Mesenchymal stem cell (in vitro differentiated cells and primary cell): ENCODE measurements around the gene MAN1A1.

Experiments used
- DNase-seq: peaks from one replicate; pipeline ENCODE4 v3.0.0-alpha.2; 2013
- H2AFZ ChIP-seq: one replicate; pipeline ENCODE4 v1.6.1; 2013; ENCODE audit warnings: low read depth, mild to moderate bottlenecking, control low read depth, inconsistent platforms, low read length, moderate library complexity
- H2AK5ac ChIP-seq: 2 replicates; pipeline ENCODE4 v1.6.1; 2013; ENCODE audit warnings: low read length, moderate library complexity, mild to moderate bottlenecking, inconsistent platforms; ENCODE audit not compliant: severe bottlenecking
- H2BK120ac ChIP-seq: one replicate; pipeline ENCODE4 v1.6.1; 2013; ENCODE audit warnings: low read depth, mild to moderate bottlenecking, inconsistent platforms, low read length, moderate library complexity
- H2BK12ac ChIP-seq, 2 experiments: one replicate each; pipeline ENCODE4 v1.6.1; 2013; ENCODE audit warnings: inconsistent platforms in 2 of 2, low read length in 2 of 2, mild to moderate bottlenecking in 2 of 2, moderate library complexity in 2 of 2, control low read depth in 1 of 2
- H2BK15ac ChIP-seq: one replicate; pipeline ENCODE4 v1.6.1; 2013; ENCODE audit warnings: mild to moderate bottlenecking, low read depth, inconsistent platforms; ENCODE audit not compliant: poor library complexity, severe bottlenecking
- H2BK5ac ChIP-seq: 2 replicates; pipeline ENCODE4 v1.6.1; 2013; ENCODE audit warnings: low read depth, mild to moderate bottlenecking, low read length, control low read depth, inconsistent platforms; ENCODE audit not compliant: poor library complexity, severe bottlenecking
- H3K14ac ChIP-seq, 2 experiments: one replicate each; pipeline ENCODE4 v1.6.1; 2013; ENCODE audit warnings: inconsistent platforms in 2 of 2, low read length in 2 of 2, control low read depth in 1 of 2, mild to moderate bottlenecking in 1 of 2, moderate library complexity in 1 of 2
- H3K18ac ChIP-seq, 2 experiments: one replicate each; pipeline ENCODE4 v1.6.1; 2013; ENCODE audit warnings: inconsistent platforms in 2 of 2, low read length in 2 of 2, control low read depth in 1 of 2, low read depth in 1 of 2, mild to moderate bottlenecking in 1 of 2
- H3K23ac ChIP-seq, 2 experiments: one replicate each; pipeline ENCODE4 v1.6.1; 2013; ENCODE audit warnings: inconsistent platforms in 2 of 2, low read length in 2 of 2, mild to moderate bottlenecking in 2 of 2, moderate library complexity in 2 of 2, control low read depth in 1 of 2
- H3K27ac ChIP-seq: 2 replicates; pipeline ENCODE4 v1.5.1; 2013; ENCODE audit warnings: mild to moderate bottlenecking, moderate library complexity, low read length, control low read depth, inconsistent platforms; ENCODE audit not compliant: poor library complexity, severe bottlenecking
- H3K27me3 ChIP-seq, 2 experiments: 2 replicates each; pipeline versions ENCODE4 v1.6.1 to v1.7.0; 2013; ENCODE audit warnings: low read length in 2 of 2, mild to moderate bottlenecking in 2 of 2, moderate library complexity in 2 of 2, control low read depth in 1 of 2, inconsistent platforms in 1 of 2; ENCODE audit not compliant: control insufficient read depth in 1 of 2, insufficient read depth in 1 of 2
- H3K36me3 ChIP-seq, 2 experiments: 2 replicates each; pipeline versions ENCODE4 v1.6.1 to v1.7.0; 2013; ENCODE audit warnings: low read length in 2 of 2, control low read depth in 1 of 2, inconsistent platforms in 1 of 2, low read depth in 1 of 2, mild to moderate bottlenecking in 1 of 2; ENCODE audit not compliant: insufficient read depth in 2 of 2, control insufficient read depth in 1 of 2
- H3K4ac ChIP-seq, 2 experiments: one replicate each; pipeline ENCODE4 v1.6.1; 2013; ENCODE audit warnings: inconsistent platforms in 2 of 2, low read length in 2 of 2, mild to moderate bottlenecking in 2 of 2, moderate library complexity in 2 of 2, control low read depth in 1 of 2, low read depth in 1 of 2
- H3K4me1 ChIP-seq: 2 replicates; pipeline ENCODE4 v1.6.1; 2013; ENCODE audit warnings: low read depth, low read length, control low read depth; ENCODE audit not compliant: control insufficient read depth, insufficient read depth
- H3K4me2 ChIP-seq: 2 replicates; pipeline ENCODE4 v1.6.1; 2013; ENCODE audit warnings: low read length, mild to moderate bottlenecking, inconsistent platforms; ENCODE audit not compliant: poor library complexity, severe bottlenecking
- H3K4me3 ChIP-seq, 2 experiments: 2 replicates each; pipeline versions ENCODE4 v1.5.1 to v1.7.0; 2013; ENCODE audit warnings: low read length in 2 of 2, mild to moderate bottlenecking in 2 of 2, control low read depth in 1 of 2, low read depth in 1 of 2; ENCODE audit not compliant: insufficient read depth in 1 of 2
- H3K79me1 ChIP-seq: replicated peaks from 2 replicates; pipeline ENCODE4 v1.6.1; 2013; ENCODE audit warnings: mild to moderate bottlenecking, control low read depth, low read length, inconsistent platforms; ENCODE audit not compliant: poor library complexity, severe bottlenecking
- H3K9ac ChIP-seq: 2 replicates; pipeline ENCODE4 v1.7.0; 2013; ENCODE audit warnings: mild to moderate bottlenecking, low read length, moderate library complexity
- H3K9me3 ChIP-seq: 2 replicates; pipeline ENCODE4 v1.7.0; 2013; ENCODE audit warnings: mild to moderate bottlenecking, low read length; ENCODE audit not compliant: control insufficient read depth
- H4K8ac ChIP-seq: one replicate; pipeline ENCODE4 v1.6.1; 2013; ENCODE audit warnings: inconsistent platforms, mild to moderate bottlenecking, low read length, moderate library complexity
- H4K91ac ChIP-seq: one replicate; pipeline ENCODE4 v1.6.1; 2013; ENCODE audit warnings: mild to moderate bottlenecking, low read length, inconsistent platforms
- WGBS: methylation state at CpG from one replicate; pipeline ENCODE4 v1.1.7; 2013; ENCODE audit warnings: mixed read lengths; 5-methylcytosine and 5-hydroxymethylcytosine counted together

The MAN1A1 gene

GRCh38 chr6:119184008-119184648 is 165.4 kb downstream of the MAN1A1 start:
- Histone ChIP-seq H3K27me3 (no peaks in the 10 kb centered on the region), H4K8ac (no peak overlapping the region), H3K4me2 (no peak overlapping the region), H3K23ac (no peak overlapping the region), H3K14ac (no peak overlapping the region), H3K9me3 (no peaks in the 10 kb centered on the region), H3K4me3 (no peak overlapping the region), H3K36me3 (peaks cover 0 to 93% of the 10 kb centered on the region in 2 experiments), H3K27ac (no peak overlapping the region), H2BK120ac (no peak overlapping the region), H4K91ac (no peak overlapping the region), H2AK5ac (no peak overlapping the region), H2BK12ac (no peak overlapping the region), H3K4me1 (no peaks in the 10 kb centered on the region), H2AFZ (no peak overlapping the region), H2BK5ac (no peak overlapping the region), H3K9ac (no peak overlapping the region), H3K18ac (no peak overlapping the region), H3K79me1 (no peaks in the 10 kb centered on the region), H2BK15ac (no peak overlapping the region), H3K4ac (no peak overlapping the region)
- WGBS = 74% methylated on average over 2 of the region's 5 CpGs
- DNase-seq = peak; percentile 40

- no peak overlapping the region for H3K23ac ChIP-seq
- H3K79me1 ChIP-seq = no peaks in the 10 kb centered on the region
- no peak overlapping the region for H2BK5ac ChIP-seq
- H2AFZ ChIP-seq = no peak overlapping the region
- no peak overlapping the region for H3K4ac ChIP-seq
- H3K4me1 ChIP-seq = no peaks in the 10 kb centered on the region
- H3K36me3 ChIP-seq = peaks cover 0 to 93% of the 10 kb centered on the region in 2 experiments
- no peak overlapping the region for H3K14ac ChIP-seq
- no peak overlapping the region for H3K18ac ChIP-seq
- H3K27me3 ChIP-seq = no peaks in the 10 kb centered on the region
- H3K9me3 ChIP-seq = no peaks in the 10 kb centered on the region
- DNase-seq = no peak
- H2AK5ac ChIP-seq = no peak overlapping the region
- H4K8ac ChIP-seq = no peak overlapping the region
- H4K91ac ChIP-seq = no peak overlapping the region
- H2BK12ac ChIP-seq = no peak overlapping the region
- no peak overlapping the region for H3K4me2 ChIP-seq
- no peak overlapping the region for H2BK15ac ChIP-seq
- WGBS = no CpG with 5 or more reads among the region's 1 CpG
- no peak overlapping the region for H3K9ac ChIP-seq
- no peak overlapping the region for H3K27ac ChIP-seq
- no peak overlapping the region for H3K4me3 ChIP-seq
- H2BK120ac ChIP-seq = no peak overlapping the region
Observed at GRCh38 chr6:119183457-119183856, 166.1 kb downstream of the MAN1A1 start.

GRCh38 chr6:119182875-119183274 is 166.7 kb downstream of the MAN1A1 start:
- Histone ChIP-seq H3K23ac (no peak overlapping the region), H3K18ac (no peak overlapping the region), H3K36me3 (peaks cover 0 to 93% of the 10 kb centered on the region in 2 experiments), H3K4me2 (no peak overlapping the region), H3K79me1 (no peaks in the 10 kb centered on the region), H3K27ac (no peak overlapping the region), H2AFZ (no peak overlapping the region), H3K4me1 (no peaks in the 10 kb centered on the region), H2BK5ac (no peak overlapping the region), H3K14ac (no peak overlapping the region), H3K4me3 (no peak overlapping the region), H2BK15ac (no peak overlapping the region), H3K9ac (no peak overlapping the region), H4K91ac (no peak overlapping the region), H3K4ac (no peak overlapping the region), H3K9me3 (no peaks in the 10 kb centered on the region), H3K27me3 (no peaks in the 10 kb centered on the region), H4K8ac (no peak overlapping the region), H2AK5ac (no peak overlapping the region), H2BK12ac (no peak overlapping the region), H2BK120ac (peak overlapping the region; percentile 34)
- WGBS = 100% methylated on average over 2 of the region's 2 CpGs
- no peak for DNase-seq

GRCh38 chr6:119182216-119182803 is 167.3 kb downstream of the MAN1A1 start:
- peaks cover 0 to 93% of the 10 kb centered on the region in 2 experiments for H3K36me3 ChIP-seq
- H4K8ac ChIP-seq = no peak overlapping the region
- whole genome bisulfite sequencing = 75% methylated on average over 1 of the region's 2 CpGs
- no peak overlapping the region for H3K18ac ChIP-seq
- no peaks in the 10 kb centered on the region for H3K4me1 ChIP-seq
- H2BK15ac ChIP-seq = no peak overlapping the region
- H2BK5ac ChIP-seq = no peak overlapping the region
- no peak overlapping the region for H2BK120ac ChIP-seq
- no peak overlapping the region for H3K4ac ChIP-seq
- DNase-seq = no peak
- no peak overlapping the region for H4K91ac ChIP-seq
- no peak overlapping the region for H3K4me2 ChIP-seq
- no peak overlapping the region for H3K14ac ChIP-seq
- no peak overlapping the region for H3K4me3 ChIP-seq
- no peaks in the 10 kb centered on the region for H3K27me3 ChIP-seq
- no peak overlapping the region for H3K27ac ChIP-seq
- H3K9me3 ChIP-seq = no peaks in the 10 kb centered on the region
- no peak overlapping the region for H2AK5ac ChIP-seq
- no peak overlapping the region for H2AFZ ChIP-seq
- no peak overlapping the region for H2BK12ac ChIP-seq
- H3K23ac ChIP-seq = no peak overlapping the region
- no peak overlapping the region for H3K9ac ChIP-seq
- no peaks in the 10 kb centered on the region for H3K79me1 ChIP-seq
